Lung (tissue), 12 donors: ENCODE results near the gene GRID1. TPM values are rescaled to one million over a fixed set of nuclear protein-coding genes. Genes with fewer than 3 reads are reported as not detected.

Experiments used
- ATAC-seq: fragments of 200-7000 bp; cut with Tn5 transposase; one replicate; pipeline ENCODE4 v1.9.1; 2020; ENCODE audit warnings: moderate number of reproducible peaks; ENCODE audit not compliant: insufficient read depth, low FRiP score
- DNase-seq, 3 donors: peaks; one replicate each; pipeline ENCODE4 v3.0.0-alpha.2; 2013 to 2017
- H3K27ac ChIP-seq, 2 donors: one replicate each; pipeline ENCODE4 v1.5.1; 2013; ENCODE audit warnings: mild to moderate bottlenecking in 2 of 2, moderate library complexity in 2 of 2, control low read depth in 1 of 2, inconsistent platforms in 1 of 2, low read depth in 1 of 2, low read length in 1 of 2
- H3K27me3 ChIP-seq, 3 donors: one replicate each; pipeline ENCODE4 v1.5.1; 2013; ENCODE audit warnings: low read length in 2 of 3; ENCODE audit not compliant: control insufficient read depth in 3 of 3, insufficient read depth in 3 of 3
- H3K36me3 ChIP-seq, 4 donors: one replicate each; pipeline ENCODE4 v1.5.1; 2013; ENCODE audit warnings: low read length in 4 of 4, mild to moderate bottlenecking in 1 of 4, moderate library complexity in 1 of 4; ENCODE audit not compliant: control insufficient read depth in 4 of 4, insufficient read depth in 4 of 4
- H3K4me1 ChIP-seq, 5 donors: one replicate each; pipeline ENCODE4 v1.5.1; 2013; ENCODE audit warnings: low read length in 5 of 5, mild to moderate bottlenecking in 2 of 5, moderate library complexity in 1 of 5; ENCODE audit not compliant: control insufficient read depth in 5 of 5, insufficient read depth in 5 of 5
- H3K4me3 ChIP-seq: one replicate; pipeline ENCODE4 v1.5.1; 2013; ENCODE audit warnings: mild to moderate bottlenecking, control low read depth, moderate library complexity
- H3K9ac ChIP-seq, 2 donors: one replicate each; pipeline ENCODE4 v1.5.1; 2013; ENCODE audit warnings: low read length in 2 of 2, control low read depth in 1 of 2; ENCODE audit not compliant: insufficient read depth in 1 of 2
- H3K9me3 ChIP-seq, 4 donors: one replicate each; pipeline ENCODE4 v1.5.1; 2013; ENCODE audit warnings: low read length in 3 of 4, mild to moderate bottlenecking in 1 of 4, moderate library complexity in 1 of 4; ENCODE audit not compliant: control insufficient read depth in 4 of 4, insufficient read depth in 3 of 4
- CTCF ChIP-seq: IDR thresholded peaks from 2 replicates; pipeline ENCODE4 v1.5.1; 2012; ENCODE audit warnings: mild to moderate bottlenecking; ENCODE audit errors: control extremely low read depth, extremely low read depth
- WGBS, 2 donors: extraction: QIAGEN DNeasy Blood & Tissue Kit; methylation state at CpG; one replicate each; pipeline ENCODE4 v1.1.7; 2013; 5-methylcytosine and 5-hydroxymethylcytosine counted together
- polyA plus RNA-seq, 2 donors: library from polyadenylated mRNA; stranded (reverse); fragments of 200-250 nt; gene quantifications; one replicate each; pipeline ENCODE4 v1.2.1, GENCODE V29; 2013
- total RNA-seq, 2 donors: library from RNA; depleted of rRNA in 1 of 2; stranded (reverse); fragments of >200 nt in 1 of 2; gene quantifications; one replicate each; pipeline ENCODE4 v1.2.1, GENCODE V29; 2014 to 2021
- donor health status: control.
- donor health status: control.
- donor health status: Bipolar disorder and iron deficiency.
- donor health status: healthy.
- donor health status: DM: yes; HTN: yes; CAD: no.

Gene GRID1
- total and polyA plus RNA-seq, 4 donors, result 1.1 to 3.6 (median 2.2) TPM

DNA sequence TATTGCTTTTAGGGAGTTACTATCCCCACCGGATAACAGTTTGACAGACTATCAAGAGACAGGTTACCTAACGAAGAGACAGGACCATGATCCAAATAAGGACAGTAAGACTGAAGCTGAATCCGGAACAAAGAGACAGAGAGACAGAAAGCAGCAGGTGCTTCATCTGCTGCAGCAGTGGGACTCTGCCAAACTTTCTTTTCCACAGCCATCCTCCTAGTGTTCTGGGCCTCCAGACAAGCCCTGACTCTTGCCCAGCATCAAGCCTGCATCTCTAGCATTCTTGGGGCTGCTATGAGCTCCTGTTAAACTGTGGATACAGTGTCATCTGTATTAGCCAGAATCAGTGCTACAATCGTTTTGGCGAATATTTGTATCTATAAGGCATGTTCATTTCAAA lies 761.7 kb downstream of the GRID1 start:
- ATAC-seq, result no peak
- no peaks in the 10 kb centered on the region for H3K4me1 ChIP-seq
- no peak for TF ChIP-seq CTCF
- no peaks in the 10 kb centered on the region for H3K9me3 ChIP-seq
- H3K27ac ChIP-seq, result no peak overlapping the region
- H3K36me3 ChIP-seq, result no peaks in the 10 kb centered on the region
- H3K27me3 ChIP-seq, result no peaks in the 10 kb centered on the region
- no peak for DNase-seq
- no peak overlapping the region for H3K4me3 ChIP-seq
- H3K9ac ChIP-seq, result no peak overlapping the region
- WGBS, 2 donors, result 86 to 88% methylated on average over 5 of the region's 5 CpGs

DNA sequence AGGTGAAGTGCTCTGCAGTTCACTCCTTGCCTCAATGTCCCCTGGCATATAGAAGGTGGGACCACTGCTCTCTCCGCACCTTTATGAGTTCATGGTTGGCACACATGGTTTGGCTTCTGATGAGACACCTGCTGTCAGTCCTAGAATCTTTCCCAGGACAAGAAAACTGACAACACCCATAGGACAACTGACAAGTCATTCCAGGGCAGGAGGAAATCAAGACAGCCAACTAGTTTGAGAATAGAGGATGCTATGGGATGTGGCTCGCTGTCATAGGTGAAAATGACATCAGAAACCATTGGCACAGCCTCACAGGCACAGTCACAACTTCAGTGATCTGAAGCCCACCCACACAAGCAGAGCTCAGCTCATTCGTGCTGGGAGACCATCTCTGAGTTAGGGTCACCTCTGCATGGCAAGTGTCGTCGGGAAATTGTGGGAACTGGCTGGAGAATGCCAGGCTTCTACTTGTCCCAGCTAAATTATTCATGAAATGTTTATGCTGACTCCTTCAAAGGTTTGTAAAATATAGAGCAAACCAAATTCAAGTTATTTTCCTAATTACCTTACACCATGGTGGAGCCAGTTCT lies 762.4 kb downstream of the GRID1 start:
- Histone ChIP-seq H3K9me3 (no peaks in the 10 kb centered on the region), H3K9ac (no peak overlapping the region), H3K4me1 (no peaks in the 10 kb centered on the region), H3K36me3 (no peaks in the 10 kb centered on the region), H3K4me3 (no peak overlapping the region), H3K27me3 (no peaks in the 10 kb centered on the region), H3K27ac (no peak overlapping the region)
- ATAC-seq, result no peak
- 87% methylated on average over 5 of the region's 5 CpGs for WGBS, 2 donors
- TF ChIP-seq CTCF, result no peak
- no peak for DNase-seq

DNA sequence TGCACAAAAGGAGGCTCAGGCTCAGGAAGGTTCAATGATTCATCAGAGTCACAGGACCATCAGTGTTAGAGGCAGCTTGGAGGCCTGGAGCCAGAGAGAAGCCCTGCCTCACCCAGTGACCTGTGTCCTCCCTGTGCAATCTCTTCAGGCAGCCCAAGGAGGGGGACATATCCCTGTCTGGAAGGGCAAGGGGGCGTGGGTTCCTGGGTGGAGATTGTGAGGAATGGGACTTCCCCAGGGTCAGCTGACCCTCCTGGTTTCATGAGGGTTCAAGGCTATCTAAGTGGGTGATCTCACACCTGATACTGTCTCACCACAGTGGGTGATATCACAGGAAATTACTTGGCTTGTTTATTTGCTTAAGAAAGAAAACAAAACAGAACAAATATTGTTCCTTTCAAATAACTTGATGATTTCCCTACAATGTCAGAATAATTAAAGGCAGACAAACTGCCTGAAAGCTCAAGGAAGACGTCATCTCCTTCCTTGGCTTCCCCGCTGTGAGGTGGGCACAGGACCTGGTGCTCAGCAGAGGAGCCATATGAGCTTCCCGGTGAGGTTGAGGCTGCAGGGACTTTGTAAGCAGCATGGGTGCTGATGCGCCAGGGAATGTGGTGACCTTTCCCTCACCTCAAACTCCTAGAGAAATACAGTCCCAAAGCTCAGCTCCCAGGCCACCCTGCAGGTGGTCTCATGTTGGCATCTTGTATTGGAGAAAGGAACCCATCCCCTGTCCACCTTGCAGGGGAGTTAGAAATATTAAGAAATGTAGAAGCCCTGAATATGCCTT lies 763.2 kb downstream of the GRID1 start:
- Histone ChIP-seq H3K4me1 (no peaks in the 10 kb centered on the region), H3K4me3 (no peak overlapping the region), H3K9me3 (no peaks in the 10 kb centered on the region), H3K36me3 (no peaks in the 10 kb centered on the region), H3K27ac (no peak overlapping the region), H3K27me3 (no peaks in the 10 kb centered on the region), H3K9ac (no peak overlapping the region)
- no peak for ATAC-seq
- DNase-seq, result no peak
- WGBS, 2 donors, result 79 to 80% methylated on average over 5 of the region's 5 CpGs
- no peak for TF ChIP-seq CTCF
